Kidney (tissue), 14 donors: ENCODE data around the gene HMG20A. TPM values are rescaled to one million over a fixed set of nuclear protein-coding genes. Genes with fewer than 3 reads are reported as not detected.

Experiments
- DNase-seq, 5 donors: peaks; one replicate each; pipeline ENCODE4 v3.0.0-alpha.2; 2013 to 2020
- FAIRE-seq: peaks from 2 replicates; lab custom pipeline; 2012; peaks lifted over from hg19 to GRCh38; lab: Jason Lieb, UNC
- H3K27ac ChIP-seq, 2 donors: one replicate each; pipeline ENCODE4 v1.7.0; 2013; ENCODE audit warnings: low read depth in 2 of 2, low read length in 2 of 2, inconsistent platforms in 1 of 2
- H3K27me3 ChIP-seq: one replicate; pipeline ENCODE4 v1.7.1; 2013; ENCODE audit warnings: low read length, inconsistent platforms; ENCODE audit not compliant: control insufficient read depth, insufficient read depth
- H3K36me3 ChIP-seq, 3 donors: one replicate each; pipeline versions ENCODE4 v1.7.0 to v1.7.1; 2013; ENCODE audit warnings: low read length in 3 of 3, control low read depth in 1 of 3, inconsistent platforms in 1 of 3; ENCODE audit not compliant: insufficient read depth in 3 of 3, control insufficient read depth in 2 of 3
- H3K4me1 ChIP-seq, 3 donors: one replicate each; pipeline versions ENCODE4 v1.7.0 to v1.7.1; 2013; ENCODE audit warnings: low read length in 3 of 3, inconsistent platforms in 1 of 3, low read depth in 1 of 3; ENCODE audit not compliant: control insufficient read depth in 2 of 3, insufficient read depth in 2 of 3
- H3K4me3 ChIP-seq, 3 donors: one replicate each; pipeline versions ENCODE4 v1.7.0 to v1.8.1; 2013; ENCODE audit warnings: low read length in 3 of 3, control low read depth in 1 of 3, inconsistent platforms in 1 of 3
- H3K9ac ChIP-seq, 3 donors: one replicate each; pipeline versions ENCODE4 v1.7.0 to v1.7.1; 2013; ENCODE audit warnings: low read length in 3 of 3, control low read depth in 1 of 3, inconsistent platforms in 1 of 3
- H3K9me3 ChIP-seq, 3 donors: one replicate each; pipeline versions ENCODE4 v1.7.0 to v1.7.1; 2013; ENCODE audit warnings: low read length in 3 of 3, control low read depth in 1 of 3, inconsistent platforms in 1 of 3; ENCODE audit not compliant: control insufficient read depth in 2 of 3, insufficient read depth in 1 of 3
- CTCF ChIP-seq: IDR thresholded peaks from 3 replicates; pipeline ENCODE4 v1.5.1; 2012; ENCODE audit warnings: mild to moderate bottlenecking, moderate library complexity, borderline replicate concordance; ENCODE audit not compliant: insufficient read depth; ENCODE audit errors: extremely low read depth
- intact Hi-C: fragments of 100-400 bp; cut with DNase I; formaldehyde crosslinking; loops from one replicate; pipeline ENCODE4 v1.11.1; 2022
- polyA plus RNA-seq: library from polyadenylated mRNA; stranded (reverse); fragments of 350-450 nt; fragmentation: Illumina TruSeq; extraction: RNeasy Lipid Tissue Mini Kit (QIAGEN cat#74804); gene quantifications from one replicate; pipeline ENCODE4 v1.2.3, GENCODE V29; 2014; ENCODE audit warnings: low read depth, low replicate concordance; ENCODE audit not compliant: insufficient read depth
- total RNA-seq: library from RNA; stranded (reverse); fragmentation: NEBNext Ultra II Directional; extraction: Animal tissue kit (Norgen Biotek cat#: 25700); gene quantifications from one replicate; pipeline ENCODE4 v1.2.1, GENCODE V29; 2021
- donor health status: control.
- donor health status: control.
- donor health status: control.
- donor health status: control.
- donor health status: control.
- donor health status: DM: yes; HTN: yes; CAD: no.
- donor health status: Normal renal cell carcinoma (clear cell type).

Gene HMG20A
- total and polyA plus RNA-seq, 2 donors from 2014 or later = 16.8 to 38.7 TPM

DNA sequence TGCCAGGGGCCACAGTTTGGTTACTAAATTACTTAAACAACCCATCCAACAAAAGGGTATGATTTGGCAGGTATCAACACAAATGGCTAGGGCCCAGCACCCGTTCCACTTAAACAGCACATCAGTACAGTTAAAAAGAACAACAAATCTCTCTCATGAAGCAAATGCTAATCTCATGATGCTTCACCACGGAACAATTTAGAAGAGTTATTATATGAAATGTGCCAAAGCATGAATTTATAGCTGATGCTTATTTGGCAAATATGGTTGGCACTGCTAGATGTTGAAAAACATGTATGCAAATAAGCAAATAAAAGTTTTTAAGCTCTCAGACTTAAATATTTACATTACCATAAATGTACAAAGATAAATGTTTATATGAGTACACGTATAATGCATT is 3.1 kb upstream of the HMG20A start:
- no peak overlapping the region for H3K9ac ChIP-seq
- no peak overlapping the region for H3K27ac ChIP-seq
- no peaks in the 10 kb centered on the region for H3K9me3 ChIP-seq
- no peaks in the 10 kb centered on the region for H3K27me3 ChIP-seq
- no peak for TF ChIP-seq CTCF
- FAIRE-seq = no peak
- no peak overlapping the region for H3K4me3 ChIP-seq
- no peak for DNase-seq
- no peaks in the 10 kb centered on the region for H3K36me3 ChIP-seq
- no peaks in the 10 kb centered on the region for H3K4me1 ChIP-seq
- intact Hi-C loops = no loop called here

DNA sequence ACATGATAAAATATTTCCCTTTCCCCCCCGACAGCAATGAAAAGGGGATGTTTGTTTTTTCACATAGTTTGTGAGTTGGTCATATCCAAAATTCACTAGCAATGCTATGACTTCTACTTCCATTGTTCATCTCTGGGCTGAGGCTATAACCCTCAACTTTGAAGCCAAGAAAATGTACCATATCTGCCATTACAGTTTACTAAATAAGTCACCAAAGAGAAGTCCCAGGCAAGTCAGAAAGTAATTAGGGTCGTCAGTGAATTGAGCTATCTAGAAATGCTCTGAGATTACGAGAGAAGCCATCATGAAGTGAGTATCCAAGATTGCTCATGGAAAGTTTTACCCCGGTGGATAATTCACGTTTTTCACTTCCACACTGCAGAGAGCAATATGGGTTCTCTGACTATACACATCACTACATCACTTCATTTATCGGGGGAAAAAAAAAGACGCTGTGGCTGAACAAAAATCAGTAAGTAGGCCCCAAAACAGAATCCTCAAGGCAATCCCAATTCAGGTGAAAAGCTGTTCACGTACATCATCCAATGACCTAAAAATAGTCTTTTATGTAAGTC is 2.2 kb upstream of the HMG20A start:
- Histone ChIP-seq H3K9me3 (no peaks in the 10 kb centered on the region), H3K36me3 (no peaks in the 10 kb centered on the region), H3K4me1 (no peaks in the 10 kb centered on the region), H3K27me3 (no peaks in the 10 kb centered on the region), H3K4me3 (peak overlapping the region; percentile 54 to 86 (median 83)), H3K9ac (peak overlapping the region; percentile 39 to 76 (median 72)), H3K27ac (no peak overlapping the region)
- intact Hi-C loops = no loop called here
- FAIRE-seq (no peak), DNase-seq (peak in 1 of 5 donors; percentile 11)
- TF ChIP-seq CTCF = no peak

- H3K27ac ChIP-seq = peak overlapping the region; percentile 78 to 84
- peak overlapping the region; percentile 6 to 76 (median 72) for H3K9ac ChIP-seq
- H3K27me3 ChIP-seq = no peaks in the 10 kb centered on the region
- H3K4me3 ChIP-seq = peak overlapping the region; percentile 54 to 86 (median 83)
- DNase-seq (peak; percentile 51 to 86 (median 76)), FAIRE-seq (no peak)
- intact Hi-C loops = no loop called here
- peak; percentile 10 for TF ChIP-seq CTCF
- H3K9me3 ChIP-seq = no peaks in the 10 kb centered on the region
- H3K36me3 ChIP-seq = no peaks in the 10 kb centered on the region
- H3K4me1 ChIP-seq = peaks cover 0 to 2% (median 0%) of the 10 kb centered on the region in 3 donors
Observed at GRCh38 chr15:77418966-77419835, 1.5 kb upstream of the HMG20A start.
